Activated naive CD4-positive, alpha-beta T cell treated with anti-CD3 and anti-CD28 coated beads, Interleukin-2, amount 50 U/mL, for 24 hours (primary cell): ENCODE data around the gene PTPRCAP.
"Not testable (repeated sequence)": the region's sequence is repeated elsewhere in the genome, so short reads cannot be mapped to it uniquely, and the experiment has no call there.

ENCODE experiments used
- H3K27ac Mint-ChIP-seq: one replicate; pipeline ENCODE4 v1.8.0; 2021; ENCODE audit warnings: mild to moderate bottlenecking, mixed read lengths
- H3K27me3 Mint-ChIP-seq: one replicate; pipeline ENCODE4 v1.8.0; 2021; ENCODE audit warnings: mixed read lengths
- H3K36me3 Mint-ChIP-seq: one replicate; pipeline ENCODE4 v1.8.0; 2021; ENCODE audit warnings: mixed read lengths
- H3K4me1 Mint-ChIP-seq: one replicate; pipeline ENCODE4 v1.8.0; 2021; ENCODE audit warnings: mixed read lengths
- H3K4me3 Mint-ChIP-seq: one replicate; pipeline ENCODE4 v1.8.0; 2021; ENCODE audit warnings: mild to moderate bottlenecking, mixed read lengths
- H3K9me3 Mint-ChIP-seq: one replicate; pipeline ENCODE4 v1.8.0; 2021; ENCODE audit warnings: mixed read lengths

Gene PTPRCAP, protein sequence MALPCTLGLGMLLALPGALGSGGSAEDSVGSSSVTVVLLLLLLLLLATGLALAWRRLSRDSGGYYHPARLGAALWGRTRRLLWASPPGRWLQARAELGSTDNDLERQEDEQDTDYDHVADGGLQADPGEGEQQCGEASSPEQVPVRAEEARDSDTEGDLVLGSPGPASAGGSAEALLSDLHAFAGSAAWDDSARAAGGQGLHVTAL

DNA sequence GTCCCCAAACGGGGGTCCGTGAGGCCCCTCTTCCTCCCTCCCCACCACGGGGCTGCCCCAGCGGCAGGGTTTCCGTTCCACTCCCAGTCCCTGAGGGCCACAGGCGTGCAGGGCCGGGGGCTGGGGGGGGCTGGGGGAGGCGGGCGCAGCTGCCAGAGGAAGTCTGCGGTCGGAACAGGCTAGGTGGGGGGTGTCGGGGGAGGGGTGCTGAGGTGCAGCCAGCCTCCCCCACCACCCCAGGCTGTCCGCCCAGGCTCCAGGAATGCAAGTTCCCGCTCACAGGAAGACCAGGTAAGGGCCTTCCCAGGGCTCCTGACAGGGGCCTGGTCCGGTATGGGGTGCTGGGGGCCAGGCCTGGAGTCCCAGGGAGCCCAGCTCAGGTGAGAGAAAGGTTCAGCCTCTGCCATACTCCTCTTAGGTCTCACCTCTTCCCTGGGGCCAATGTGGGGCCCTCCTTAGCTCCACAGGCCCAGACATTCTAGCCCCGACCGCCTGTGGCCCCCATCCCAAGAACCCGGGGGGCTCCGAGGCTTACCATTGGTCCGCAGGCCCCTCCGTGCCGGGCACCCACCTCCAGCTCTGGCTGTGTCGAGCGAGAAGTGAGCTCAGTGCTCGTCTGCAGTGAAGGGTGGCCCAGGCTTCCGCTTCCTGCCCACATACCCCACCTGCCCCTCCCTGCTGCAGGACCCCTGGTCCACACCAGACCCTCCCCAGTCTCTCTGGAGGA lies at the start of gene PTPRCAP:
PTPRCAP (minus strand) TSS at position 601 of the 727 bp plus-strand sequence; CDS start at position 538, 63 bp downstream.
- H3K4me1 Mint-ChIP-seq = peaks cover 67% of the 10 kb centered on the region
- no peaks in the 10 kb centered on the region for H3K9me3 Mint-ChIP-seq
- H3K36me3 Mint-ChIP-seq = peaks cover 3% of the 10 kb centered on the region
- H3K4me3 Mint-ChIP-seq = peak within 1 kb of the TSS; percentile 89
- no peaks in the 10 kb centered on the region for H3K27me3 Mint-ChIP-seq
- H3K27ac Mint-ChIP-seq = peak within 1 kb of the TSS; percentile 95

DNA sequence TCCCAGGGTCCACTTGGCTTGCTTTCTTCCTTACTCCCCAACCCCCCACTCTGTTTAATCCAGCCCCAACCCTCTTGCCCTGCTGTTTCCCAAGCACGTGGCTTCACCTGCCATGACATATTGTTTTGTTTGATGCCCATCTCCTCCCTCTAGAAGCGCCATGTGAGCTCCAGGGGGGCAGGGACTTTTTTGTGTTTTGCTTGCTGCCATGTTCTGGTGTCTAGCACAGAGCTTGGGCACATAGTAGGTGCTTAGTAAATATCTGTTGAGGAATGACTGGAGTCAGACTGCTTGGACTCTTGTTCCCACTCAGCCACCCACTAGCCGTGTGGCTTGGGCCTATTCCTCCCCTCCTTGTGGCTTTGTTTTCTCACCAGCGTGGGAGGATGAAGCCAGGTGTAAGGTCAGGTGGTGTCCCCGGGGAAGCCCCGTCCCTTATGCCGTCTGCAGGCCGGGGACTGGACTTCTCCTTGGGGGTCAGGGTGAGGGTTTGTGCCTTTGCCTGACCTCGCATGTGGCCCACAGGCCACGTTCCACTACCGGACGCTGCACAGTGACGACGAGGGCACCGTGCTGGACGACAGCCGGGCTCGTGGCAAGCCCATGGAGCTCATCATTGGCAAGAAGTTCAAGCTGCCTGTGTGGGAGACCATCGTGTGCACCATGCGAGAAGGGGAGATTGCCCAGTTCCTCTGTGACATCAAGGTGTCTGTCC lies 49.2 kb upstream of the PTPRCAP start:
- Mint-ChIP-seq H3K27ac (peak overlapping the region; percentile 100), H3K9me3 (no peaks in the 10 kb centered on the region), H3K4me1 (peaks cover 68% of the 10 kb centered on the region), H3K4me3 (peak overlapping the region; percentile 83), H3K36me3 (peaks cover 15% of the 10 kb centered on the region), H3K27me3 (no peaks in the 10 kb centered on the region)

DNA sequence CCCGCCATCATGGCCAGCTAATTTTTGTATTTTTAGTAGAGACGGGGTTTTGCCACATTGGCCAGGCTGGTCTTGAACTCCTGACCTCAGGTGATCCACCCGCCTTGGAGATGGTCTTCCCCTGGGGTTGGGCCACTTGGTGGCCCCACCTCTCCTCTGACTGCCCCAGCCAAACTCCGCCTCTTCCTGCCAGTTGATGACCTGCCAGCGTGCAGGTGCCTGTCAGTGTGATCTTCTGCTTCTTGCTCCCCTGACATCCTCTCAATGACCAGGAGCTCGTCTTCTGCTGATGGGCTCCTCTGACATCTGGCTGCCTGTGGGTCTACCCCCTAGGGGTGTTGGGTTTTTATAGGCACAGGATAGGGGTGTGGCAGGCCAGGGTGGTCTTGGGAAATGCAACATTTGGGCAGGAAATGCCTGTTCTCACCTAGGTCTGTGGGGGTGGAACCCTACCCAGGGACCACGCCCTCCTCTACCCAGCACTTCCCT lies 48.4 kb upstream of the PTPRCAP start:
- Mint-ChIP-seq H3K36me3 (peaks cover 15% of the 10 kb centered on the region), H3K4me3 (peak overlapping the region; percentile 83), H3K4me1 (peaks cover 68% of the 10 kb centered on the region), H3K27ac (peak overlapping the region; percentile 94)
- H3K27me3 Mint-ChIP-seq, H3K9me3 Mint-ChIP-seq: not testable (repeated sequence)

DNA sequence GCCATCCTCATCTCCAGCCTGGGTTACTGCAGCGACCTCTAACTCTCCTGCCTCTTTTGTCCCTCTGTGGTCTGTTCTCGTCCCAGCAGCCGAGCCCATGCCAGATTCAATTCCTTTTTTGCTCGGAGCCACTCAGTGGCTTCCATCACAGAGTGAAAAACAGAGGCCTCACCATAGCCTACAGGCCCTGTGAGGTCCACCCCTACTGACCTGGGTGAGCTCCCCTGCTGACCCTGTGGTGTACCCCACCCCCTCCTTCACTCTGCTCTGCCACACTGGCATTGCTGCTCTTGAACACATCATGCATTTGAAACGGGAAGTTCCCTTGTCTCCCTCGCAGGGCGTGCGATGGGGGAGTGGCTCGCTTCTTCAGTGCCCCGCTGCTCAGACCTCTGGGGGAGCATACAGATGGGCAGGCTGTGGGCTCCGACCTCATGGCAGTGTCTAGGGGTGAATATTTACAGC lies 47.4 kb upstream of the PTPRCAP start:
- H3K27me3 Mint-ChIP-seq = no peaks in the 10 kb centered on the region
- H3K9me3 Mint-ChIP-seq = no peaks in the 10 kb centered on the region
- H3K4me3 Mint-ChIP-seq = peak overlapping the region; percentile 96
- H3K27ac Mint-ChIP-seq = peak overlapping the region; percentile 100
- peaks cover 68% of the 10 kb centered on the region for H3K4me1 Mint-ChIP-seq
- peaks cover 15% of the 10 kb centered on the region for H3K36me3 Mint-ChIP-seq

DNA sequence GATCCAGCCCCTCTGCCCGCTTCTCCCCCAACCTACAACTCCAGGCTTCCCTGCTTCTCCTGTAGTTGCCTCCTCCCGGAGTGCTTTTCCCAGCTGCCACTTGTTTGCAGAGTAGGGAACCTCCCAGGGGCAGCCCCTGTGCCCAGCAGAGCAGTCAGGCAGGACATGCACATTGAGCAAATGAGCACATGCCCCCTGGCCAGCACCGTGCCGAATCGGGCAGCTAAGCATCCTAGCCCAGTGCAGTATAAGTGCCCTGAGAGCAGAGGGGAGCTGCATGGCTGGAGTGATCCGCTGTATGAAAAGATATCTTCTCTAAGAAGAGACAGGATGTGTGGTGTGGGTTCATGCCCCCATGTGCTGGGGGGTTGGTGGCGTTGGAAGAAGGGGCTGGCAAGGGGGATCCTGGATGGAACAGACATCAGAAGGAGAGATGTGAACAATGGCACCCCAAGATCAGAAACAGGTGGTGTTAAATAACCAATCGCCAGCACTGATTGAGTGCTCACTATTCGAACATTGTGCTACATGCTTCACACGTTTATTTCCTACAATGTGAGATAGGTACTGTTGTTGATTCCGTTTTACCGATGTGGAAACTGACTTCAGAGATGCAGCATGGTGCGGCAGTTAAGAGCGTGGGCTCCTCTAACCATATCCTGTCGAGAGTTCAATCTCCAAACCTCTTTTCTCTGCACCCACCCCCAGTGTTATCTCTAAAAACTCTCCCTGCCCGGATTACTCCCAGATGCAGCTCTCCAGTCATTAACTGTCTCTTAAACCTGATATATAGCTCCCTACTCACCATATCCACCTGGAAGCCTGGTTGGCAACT lies 46.6 kb upstream of the PTPRCAP start:
- Mint-ChIP-seq H3K27ac (peak overlapping the region; percentile 100), H3K36me3 (peaks cover 13% of the 10 kb centered on the region), H3K9me3 (no peaks in the 10 kb centered on the region), H3K4me3 (peak overlapping the region; percentile 96), H3K4me1 (peaks cover 63% of the 10 kb centered on the region), H3K27me3 (no peaks in the 10 kb centered on the region)

DNA sequence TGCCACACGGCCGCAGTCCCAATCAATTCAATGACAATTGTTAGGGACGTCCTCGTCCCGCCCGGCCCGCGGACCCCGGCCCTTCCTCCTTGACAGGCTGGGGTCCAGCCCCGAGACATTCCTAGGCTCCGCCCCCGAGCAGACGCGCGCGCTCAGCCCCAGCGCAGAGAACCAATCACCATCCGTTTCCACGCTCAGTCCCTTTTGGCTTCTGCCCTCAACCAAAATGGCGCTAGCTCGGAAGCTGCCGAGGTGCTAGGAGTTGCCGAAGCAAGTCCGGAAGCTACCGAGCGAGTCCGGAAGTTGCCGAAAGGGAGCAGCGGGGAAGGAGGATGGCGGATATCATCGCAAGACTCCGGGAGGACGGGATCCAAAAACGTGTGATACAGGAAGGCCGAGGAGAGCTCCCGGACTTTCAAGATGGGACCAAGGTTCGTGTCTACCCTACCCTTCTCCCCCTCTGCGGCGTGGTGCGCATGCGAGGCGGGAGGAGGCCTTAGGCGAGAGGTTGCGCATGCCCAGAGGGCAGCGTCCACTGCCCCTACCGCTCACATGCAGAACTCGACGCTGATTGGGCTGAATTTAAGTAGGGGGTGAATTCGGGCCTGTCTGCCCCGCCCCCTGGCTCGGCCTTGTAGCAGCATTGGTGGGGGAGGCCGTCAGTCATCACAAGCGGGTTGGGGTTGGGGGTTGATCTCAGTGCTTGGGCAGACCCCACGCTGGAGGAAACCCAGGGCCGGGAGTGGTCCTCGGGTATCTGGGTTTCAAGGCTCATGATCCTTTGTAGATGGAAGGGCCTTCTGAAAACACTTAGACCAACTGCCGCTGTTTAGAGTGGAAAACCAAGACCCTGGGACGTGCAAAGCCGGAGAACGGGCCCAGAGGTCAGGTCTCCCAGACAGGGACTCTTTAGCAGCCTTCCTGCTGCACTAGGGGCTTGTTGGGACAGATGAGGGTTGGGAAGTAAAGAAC lies 45.6 kb upstream of the PTPRCAP start, which contains the start of gene AIP:
AIP (plus strand) TSS at position 200 of the 972 bp plus-strand sequence; CDS start at position 333, 133 bp downstream.
- peak within 1 kb of the TSS; percentile 96 for H3K4me3 Mint-ChIP-seq
- H3K9me3 Mint-ChIP-seq = no peaks in the 10 kb centered on the region
- H3K36me3 Mint-ChIP-seq = peaks cover 13% of the 10 kb centered on the region
- H3K27me3 Mint-ChIP-seq = no peaks in the 10 kb centered on the region
- peak within 1 kb of the TSS; percentile 100 for H3K27ac Mint-ChIP-seq
- peaks cover 54% of the 10 kb centered on the region for H3K4me1 Mint-ChIP-seq

DNA sequence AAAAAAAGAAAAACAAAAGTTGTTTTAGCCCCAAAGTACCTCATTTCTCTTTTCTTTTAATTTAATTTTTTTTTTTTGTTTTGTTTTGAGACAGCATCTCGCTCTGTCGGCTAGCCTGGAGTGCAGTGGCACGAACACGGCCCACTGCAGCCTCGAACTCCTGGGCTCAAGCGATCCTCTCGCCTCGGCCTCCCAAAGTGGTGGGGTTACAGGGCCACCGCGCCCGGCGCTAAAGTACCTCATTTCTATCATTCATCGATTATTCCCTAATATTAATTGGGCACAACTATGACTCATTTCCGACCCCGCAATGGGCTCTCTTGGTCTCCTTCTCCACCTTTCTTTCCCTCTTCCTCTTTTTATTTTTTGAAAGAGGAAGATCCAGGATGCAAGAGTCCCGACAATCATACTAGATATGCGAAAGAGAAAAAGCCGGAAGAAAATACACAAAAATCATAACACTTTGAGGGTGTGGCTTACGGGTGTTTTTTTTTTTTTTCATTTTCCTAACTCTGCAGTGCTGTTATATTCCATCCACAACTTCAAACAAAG lies 44.9 kb upstream of the PTPRCAP start:
- no peaks in the 10 kb centered on the region for H3K27me3 Mint-ChIP-seq
- H3K4me1 Mint-ChIP-seq = peaks cover 46% of the 10 kb centered on the region
- peak overlapping the region; percentile 96 for H3K4me3 Mint-ChIP-seq
- no peaks in the 10 kb centered on the region for H3K9me3 Mint-ChIP-seq
- peaks cover 7% of the 10 kb centered on the region for H3K36me3 Mint-ChIP-seq
- peak overlapping the region; percentile 100 for H3K27ac Mint-ChIP-seq

DNA sequence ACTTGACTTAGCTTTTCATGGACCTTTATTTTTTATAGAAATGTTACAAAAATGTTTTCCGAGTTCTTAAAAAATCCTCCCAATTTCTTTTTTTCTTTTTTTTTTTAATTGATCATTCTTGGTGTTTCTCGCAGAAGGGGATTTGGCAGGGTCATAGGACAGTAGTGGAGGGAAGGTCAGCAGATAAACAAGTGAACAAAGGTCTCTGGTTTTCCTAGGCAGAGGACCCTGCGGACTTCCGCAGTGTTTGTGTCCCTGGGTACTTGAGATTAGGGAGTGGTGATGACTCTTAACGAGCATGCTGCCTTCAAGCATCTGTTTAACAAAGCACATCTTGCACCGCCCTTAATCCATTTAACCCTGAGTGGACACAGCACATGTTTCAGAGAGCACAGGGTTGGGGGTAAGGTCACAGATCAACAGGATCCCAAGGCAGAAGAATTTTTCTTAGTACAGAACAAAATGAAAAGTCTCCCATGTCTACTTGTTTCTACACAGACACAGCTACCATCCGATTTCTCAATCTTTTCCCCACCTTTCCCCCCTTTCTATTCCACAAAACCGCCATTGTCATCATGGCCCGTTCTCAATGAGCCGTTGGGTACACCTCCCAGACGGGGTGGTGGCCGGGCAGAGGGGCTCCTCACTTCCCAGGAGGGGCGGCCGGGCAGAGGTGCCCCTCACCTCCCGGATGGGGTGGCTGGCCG lies 40.0 kb upstream of the PTPRCAP start:
- not testable (repeated sequence) for H3K4me3 Mint-ChIP-seq, H3K9me3 Mint-ChIP-seq, H3K36me3 Mint-ChIP-seq, H3K27me3 Mint-ChIP-seq, H3K27ac Mint-ChIP-seq, H3K4me1 Mint-ChIP-seq

DNA sequence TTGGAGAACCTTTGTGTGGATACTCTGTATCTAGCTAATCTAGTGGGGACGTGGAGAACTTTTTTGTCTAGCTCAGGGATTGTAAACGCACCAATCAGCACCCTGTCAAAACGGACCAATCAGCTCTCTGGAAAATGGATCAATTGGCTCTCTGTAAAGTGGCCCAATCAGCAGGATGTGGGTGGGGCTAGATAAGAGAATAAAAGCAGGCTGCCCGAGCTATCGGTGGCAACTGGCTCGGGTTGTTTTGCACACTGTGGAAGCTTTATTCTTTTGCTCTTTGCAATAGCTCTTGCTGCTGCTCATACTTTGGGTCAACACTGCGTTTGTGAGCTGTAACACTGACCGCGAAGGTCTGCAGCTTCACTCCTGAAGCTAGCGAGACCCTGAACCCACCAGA lies 39.2 kb upstream of the PTPRCAP start:
- H3K36me3 Mint-ChIP-seq, H3K4me1 Mint-ChIP-seq, H3K27me3 Mint-ChIP-seq, H3K27ac Mint-ChIP-seq, H3K9me3 Mint-ChIP-seq, H3K4me3 Mint-ChIP-seq: not testable (repeated sequence)

DNA sequence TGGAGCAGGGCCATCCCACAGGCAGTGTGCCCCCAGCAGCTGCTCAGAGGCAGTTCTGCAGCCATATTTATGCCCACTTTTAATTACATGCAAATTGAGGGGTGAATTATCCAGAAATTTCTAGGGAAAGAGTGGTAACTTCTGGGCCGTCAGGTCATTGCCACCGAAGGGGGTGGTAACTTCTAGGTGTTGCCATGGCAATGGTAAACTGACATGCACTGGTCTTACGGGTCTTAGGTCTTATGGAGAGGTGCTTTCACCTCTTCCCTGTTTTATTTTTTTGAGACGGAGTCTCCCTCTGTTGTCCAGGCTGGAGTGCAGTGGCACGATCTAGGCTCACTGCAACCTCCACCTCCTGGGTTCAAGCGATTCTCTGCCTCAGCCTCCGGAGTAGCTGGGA lies 35.4 kb upstream of the PTPRCAP start:
- H3K36me3 Mint-ChIP-seq = no peaks in the 10 kb centered on the region
- H3K27me3 Mint-ChIP-seq = no peaks in the 10 kb centered on the region
- H3K27ac Mint-ChIP-seq = no peak overlapping the region
- no peak overlapping the region for H3K4me3 Mint-ChIP-seq
- no peaks in the 10 kb centered on the region for H3K9me3 Mint-ChIP-seq
- H3K4me1 Mint-ChIP-seq = peaks cover 10% of the 10 kb centered on the region

DNA sequence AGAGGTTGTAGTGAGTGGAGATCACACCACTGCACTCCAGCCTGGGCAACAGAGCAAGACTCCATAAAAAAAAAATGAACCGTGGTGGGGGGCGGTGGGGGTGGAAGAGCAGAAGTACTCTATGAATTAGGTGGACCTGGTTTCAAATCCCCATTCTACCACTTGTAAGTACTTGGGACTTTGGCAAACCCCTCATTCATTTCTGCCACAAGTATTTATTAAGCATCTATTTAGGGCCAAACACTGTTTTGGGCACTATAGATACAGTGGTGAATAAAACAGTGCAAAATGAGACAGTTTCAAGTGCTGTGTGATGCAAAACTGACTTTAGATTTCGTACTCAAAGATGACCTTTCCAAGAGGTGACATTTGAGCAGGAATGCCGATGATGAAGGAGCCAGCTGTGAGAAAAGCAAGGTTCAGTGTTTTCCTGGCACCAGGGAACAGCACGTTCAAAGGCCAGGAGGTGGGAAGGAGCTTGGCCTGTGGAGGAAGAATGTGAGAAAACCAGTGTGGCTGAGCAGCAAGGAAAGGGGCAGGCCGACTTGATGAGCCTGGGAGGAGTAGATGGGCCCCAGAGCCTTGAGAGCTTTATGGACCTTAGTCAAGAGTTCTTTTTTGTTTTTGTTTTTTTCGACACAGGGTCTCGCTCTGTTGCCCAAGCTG lies 33.0 kb upstream of the PTPRCAP start:
- Mint-ChIP-seq H3K4me1 (peaks cover 25% of the 10 kb centered on the region), H3K27ac (no peak overlapping the region), H3K36me3 (no peaks in the 10 kb centered on the region), H3K9me3 (no peaks in the 10 kb centered on the region), H3K27me3 (no peaks in the 10 kb centered on the region), H3K4me3 (no peak overlapping the region)

DNA sequence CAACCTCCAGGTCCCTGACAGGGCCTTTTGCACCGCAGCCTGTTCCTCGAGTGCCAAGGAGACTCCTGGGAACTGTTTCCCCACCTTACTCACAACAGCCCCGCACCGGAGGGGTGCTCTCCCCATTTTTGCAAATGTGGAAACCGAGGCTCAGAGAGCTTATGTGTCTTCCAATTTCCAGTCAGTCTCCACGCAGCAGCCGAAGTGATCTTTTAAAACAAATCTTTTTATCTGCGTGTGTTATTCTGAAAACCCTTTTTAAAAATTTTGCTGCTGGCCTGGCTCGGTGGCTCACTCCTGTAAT lies 32.0 kb upstream of the PTPRCAP start:
- Mint-ChIP-seq H3K4me3 (peak overlapping the region; percentile 80), H3K4me1 (peaks cover 30% of the 10 kb centered on the region), H3K27me3 (no peaks in the 10 kb centered on the region), H3K9me3 (no peaks in the 10 kb centered on the region), H3K27ac (no peak overlapping the region), H3K36me3 (no peaks in the 10 kb centered on the region)

DNA sequence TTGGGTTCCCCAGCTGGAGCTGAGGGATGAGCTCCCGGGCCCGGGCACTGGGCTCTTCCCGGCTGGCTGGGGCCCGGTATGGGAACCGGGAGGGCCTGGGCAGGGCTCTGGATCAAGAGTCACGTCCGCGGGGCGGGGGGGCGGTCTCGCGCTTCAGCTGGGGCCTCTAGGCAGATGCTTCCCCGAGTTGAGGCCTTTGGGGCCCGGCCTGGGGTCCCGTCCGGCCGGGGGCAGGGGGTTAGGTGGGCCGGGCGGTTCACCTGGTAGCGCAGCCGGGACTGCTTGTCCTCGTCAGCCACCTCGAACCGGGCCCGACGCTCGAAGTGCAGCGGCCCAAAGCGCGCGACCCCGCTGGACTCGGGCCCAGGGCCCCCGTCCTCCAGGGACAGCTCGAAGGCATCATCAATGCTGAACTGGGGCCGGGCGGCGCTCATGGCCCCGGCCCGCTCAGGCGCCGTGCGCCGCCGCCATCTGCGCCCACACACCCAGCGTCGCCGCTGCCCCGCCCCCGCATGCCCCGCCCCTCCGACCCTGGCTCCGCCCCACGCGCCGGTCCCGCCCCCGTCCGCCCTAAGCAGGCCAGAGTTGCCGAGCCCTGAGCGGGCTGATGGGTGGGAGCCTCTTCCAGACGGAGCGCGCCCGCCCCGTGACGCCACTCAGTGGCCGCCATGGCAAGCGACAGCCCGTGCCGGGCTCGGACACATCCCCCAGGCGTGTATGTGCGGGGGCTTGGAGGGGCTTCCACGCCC lies 31.5 kb upstream of the PTPRCAP start, which contains the start of gene TMEM134:
TMEM134 (minus strand) TSS at position 493 of the 749 bp plus-strand sequence; CDS start at position 434, 59 bp downstream.
- Mint-ChIP-seq H3K27ac (peak within 1 kb of the TSS; percentile 92), H3K4me1 (peaks cover 30% of the 10 kb centered on the region), H3K9me3 (no peaks in the 10 kb centered on the region), H3K4me3 (peak within 1 kb of the TSS; percentile 92), H3K36me3 (no peaks in the 10 kb centered on the region), H3K27me3 (no peaks in the 10 kb centered on the region)
